C4-2B (cell line): ENCODE measurements around the gene FAM135A.

ENCODE experiments used
- H3K27ac ChIP-seq: fragments of 450-650 bp; 2 replicates; pipeline ENCODE4 v1.5.1; 2017
- CTCF ChIP-seq: fragments of 450-650 bp; conservative IDR thresholded peaks from 2 replicates; pipeline ENCODE4 v1.5.1; 2017; ENCODE audit warnings: mild to moderate bottlenecking
- ZFX ChIP-seq: fragments of 450-650 bp; IDR thresholded peaks from 2 replicates; pipeline ENCODE4 v1.6.1; 2017

Gene FAM135A

GRCh38 chr6:70508953-70509352 is 95.6 kb downstream of the FAM135A start:
- TF ChIP-seq CTCF (no peak), ZFX (no peak)
- H3K27ac ChIP-seq = no peak overlapping the region

- no peak overlapping the region for H3K27ac ChIP-seq
- no peak for TF ChIP-seq CTCF
- TF ChIP-seq ZFX = no peak
Observed at GRCh38 chr6:70510600-70510999, 97.3 kb downstream of the FAM135A start.

- TF ChIP-seq ZFX = no peak
- TF ChIP-seq CTCF = no peak
- H3K27ac ChIP-seq = no peak overlapping the region
Observed at GRCh38 chr6:70518723-70519122, 105.4 kb downstream of the FAM135A start.

GRCh38 chr6:70520575-70520974 is 107.3 kb downstream of the FAM135A start:
- TF ChIP-seq ZFX (no peak), CTCF (peak; percentile 52)
- H3K27ac ChIP-seq = no peak overlapping the region

- no peak overlapping the region for H3K27ac ChIP-seq
- TF ChIP-seq CTCF (no peak), ZFX (no peak)
Observed at GRCh38 chr6:70524721-70525286, 111.5 kb downstream of the FAM135A start.

GRCh38 chr6:70527071-70527737 is 113.9 kb downstream of the FAM135A start:
- TF ChIP-seq CTCF = no peak
- TF ChIP-seq ZFX = no peak

GRCh38 chr6:70530023-70530422 is 116.7 kb downstream of the FAM135A start:
- TF ChIP-seq CTCF = no peak
- TF ChIP-seq ZFX = no peak

More at GRCh38 chr6:70527071-70527737, 113.9 kb downstream of the FAM135A start:
- no peak overlapping the region for H3K27ac ChIP-seq

More at GRCh38 chr6:70530023-70530422, 116.7 kb downstream of the FAM135A start:
- no peak overlapping the region for H3K27ac ChIP-seq
